ENCODE data around the gene AFTPH. TPM values are rescaled to one million over a fixed set of nuclear protein-coding genes. Genes with fewer than 3 reads are reported as not detected.

AFTPH gene
- total and polyA plus RNA-seq, 8 donors, result 29.9 to 66.4 (median 54.6) TPM

GRCh38 chr2:64568836-64569235 is 44.7 kb downstream of the AFTPH start:
- no peak for ATAC-seq
- Histone ChIP-seq H3K4me1 (peaks cover 0 to 4% of the 10 kb centered on the region in 2 donors), H3K9me3 (no peaks in the 10 kb centered on the region), H3K27me3 (no peaks in the 10 kb centered on the region), H3K36me3 (peaks cover 0 to 42% of the 10 kb centered on the region in 2 donors), H3K4me3 (no peak overlapping the region), H3K27ac (no peak overlapping the region)
- DNase-seq, result no peak
- intact Hi-C loops (cut with DNase I), result no loop called here
- no peak for TF ChIP-seq CTCF (IDR thresholded peaks at IDR 0.05)

GRCh38 chr2:64574871-64575270 is 50.7 kb downstream of the AFTPH start:
- TF ChIP-seq CTCF (IDR thresholded peaks at IDR 0.05), result no peak
- Histone ChIP-seq H3K4me3 (no peak overlapping the region), H3K27ac (no peak overlapping the region), H3K36me3 (peaks cover 0 to 87% of the 10 kb centered on the region in 2 donors), H3K27me3 (no peaks in the 10 kb centered on the region), H3K9me3 (no peaks in the 10 kb centered on the region), H3K4me1 (no peaks in the 10 kb centered on the region)
- intact Hi-C loops (cut with DNase I), result no loop called here
- ATAC-seq (no peak), DNase-seq (no peak)

- no peak overlapping the region for H3K27ac ChIP-seq
- no peaks in the 10 kb centered on the region for H3K9me3 ChIP-seq
- peaks cover 0 to 69% of the 10 kb centered on the region in 2 donors for H3K36me3 ChIP-seq
- no peak for ATAC-seq
- H3K4me3 ChIP-seq, result no peak overlapping the region
- H3K27me3 ChIP-seq, result no peaks in the 10 kb centered on the region
- TF ChIP-seq CTCF (IDR thresholded peaks at IDR 0.05), result no peak
- no peak for DNase-seq
- intact Hi-C loops (cut with DNase I), result no loop called here
- H3K4me1 ChIP-seq, result no peaks in the 10 kb centered on the region
Measured at GRCh38 chr2:64581018-64581417, 56.9 kb downstream of the AFTPH start.

DNA sequence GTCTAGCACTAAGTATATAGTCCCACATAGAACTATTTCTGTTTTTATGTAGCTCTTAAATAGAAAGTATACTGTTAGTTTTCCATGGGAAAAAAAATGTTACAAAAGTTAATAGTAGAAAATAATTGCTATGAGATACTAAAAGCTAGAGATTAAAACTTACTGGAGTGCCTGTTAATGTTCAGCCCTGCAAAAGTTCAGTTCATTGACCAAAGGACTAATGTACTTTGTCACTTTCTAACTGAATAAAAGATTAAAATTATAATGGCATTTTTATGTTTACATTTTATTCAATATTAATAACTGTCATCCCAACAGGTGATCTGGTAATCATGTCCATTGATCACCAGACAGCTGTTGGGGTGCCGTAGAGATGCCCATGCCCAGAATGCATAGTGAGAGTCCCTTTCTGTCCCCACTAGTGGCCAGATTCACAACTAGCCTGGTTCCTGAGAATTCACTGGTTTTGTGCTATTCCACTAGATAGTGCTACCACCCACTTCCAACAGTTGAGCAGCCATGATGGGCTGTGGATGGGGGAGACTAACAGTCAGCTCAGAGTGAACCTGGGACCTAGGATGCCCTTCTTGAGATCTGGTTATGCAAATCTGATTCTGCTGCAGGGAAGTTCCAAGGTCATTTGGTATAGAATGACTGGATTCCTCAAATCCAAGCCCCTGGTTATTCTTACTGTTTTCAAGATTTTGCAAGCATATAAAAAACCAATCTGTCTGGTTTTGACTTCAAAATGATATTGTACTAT is 57.8 kb downstream of the AFTPH start:
- Histone ChIP-seq H3K9me3 (no peaks in the 10 kb centered on the region), H3K36me3 (peaks cover 0 to 62% of the 10 kb centered on the region in 2 donors), H3K4me3 (no peak overlapping the region), H3K4me1 (peaks cover 3 to 5% of the 10 kb centered on the region in 2 donors), H3K27ac (no peak overlapping the region), H3K27me3 (no peaks in the 10 kb centered on the region)
- TF ChIP-seq CTCF (IDR thresholded peaks at IDR 0.05), result no peak
- DNase-seq (no peak), ATAC-seq (no peak)
- intact Hi-C loops (cut with DNase I), result no loop called here

DNA sequence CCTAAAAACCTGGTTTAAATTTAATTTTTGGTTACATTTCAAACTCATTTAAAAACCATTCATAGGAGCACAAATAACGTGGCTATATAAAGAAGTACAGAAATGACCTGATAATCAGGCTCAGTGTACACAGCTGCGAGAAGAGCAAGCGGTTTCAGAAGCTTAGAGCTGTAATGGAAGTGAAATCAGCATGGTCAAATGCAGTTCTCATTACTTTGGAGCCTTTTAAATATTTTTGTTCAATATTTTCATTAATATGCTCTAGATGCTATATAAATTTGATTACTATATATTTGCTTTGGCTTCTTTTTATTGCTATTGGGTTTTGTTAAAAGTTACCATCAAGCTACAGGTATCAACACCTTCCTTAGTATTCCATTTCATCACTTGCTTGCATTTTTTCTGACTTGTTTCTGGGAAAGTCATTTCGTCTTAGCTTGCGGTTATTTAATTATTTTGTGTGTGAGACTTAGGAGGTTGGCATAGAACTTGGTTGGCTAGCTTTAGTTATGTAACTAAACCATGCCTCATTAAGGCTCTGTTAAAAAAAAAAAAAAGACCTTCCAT is 58.7 kb downstream of the AFTPH start:
- H3K4me1 ChIP-seq, result peaks cover 4 to 14% of the 10 kb centered on the region in 2 donors
- H3K9me3 ChIP-seq, result no peaks in the 10 kb centered on the region
- intact Hi-C loops (cut with DNase I), result no loop called here
- no peak overlapping the region for H3K27ac ChIP-seq
- no peak for DNase-seq
- no peak overlapping the region for H3K4me3 ChIP-seq
- no peak for TF ChIP-seq CTCF (IDR thresholded peaks at IDR 0.05)
- peaks cover 0 to 57% of the 10 kb centered on the region in 2 donors for H3K36me3 ChIP-seq
- ATAC-seq, result no peak
- no peaks in the 10 kb centered on the region for H3K27me3 ChIP-seq

Data from left lung (tissue), 10 donors.